GM20000 (cell line): ENCODE data around the gene NSA2.

ENCODE experiments used
- DNase-seq: peaks from one replicate; pipeline ENCODE4 v3.0.0; 2012; ENCODE audit warnings: low spot score
- TF ChIP-seq, protein P1 (sequence below): IDR thresholded peaks from 2 replicates; pipeline ENCODE4 v1.5.1; 2012; ENCODE audit warnings: mild to moderate bottlenecking, control low read depth; ENCODE audit errors: extremely low read depth, missing control alignments

The NSA2 gene

GRCh38 chr5:74816875-74817274 is 49.8 kb downstream of the NSA2 start:
- no peak for DNase-seq
- TF ChIP-seq, protein P1, sequence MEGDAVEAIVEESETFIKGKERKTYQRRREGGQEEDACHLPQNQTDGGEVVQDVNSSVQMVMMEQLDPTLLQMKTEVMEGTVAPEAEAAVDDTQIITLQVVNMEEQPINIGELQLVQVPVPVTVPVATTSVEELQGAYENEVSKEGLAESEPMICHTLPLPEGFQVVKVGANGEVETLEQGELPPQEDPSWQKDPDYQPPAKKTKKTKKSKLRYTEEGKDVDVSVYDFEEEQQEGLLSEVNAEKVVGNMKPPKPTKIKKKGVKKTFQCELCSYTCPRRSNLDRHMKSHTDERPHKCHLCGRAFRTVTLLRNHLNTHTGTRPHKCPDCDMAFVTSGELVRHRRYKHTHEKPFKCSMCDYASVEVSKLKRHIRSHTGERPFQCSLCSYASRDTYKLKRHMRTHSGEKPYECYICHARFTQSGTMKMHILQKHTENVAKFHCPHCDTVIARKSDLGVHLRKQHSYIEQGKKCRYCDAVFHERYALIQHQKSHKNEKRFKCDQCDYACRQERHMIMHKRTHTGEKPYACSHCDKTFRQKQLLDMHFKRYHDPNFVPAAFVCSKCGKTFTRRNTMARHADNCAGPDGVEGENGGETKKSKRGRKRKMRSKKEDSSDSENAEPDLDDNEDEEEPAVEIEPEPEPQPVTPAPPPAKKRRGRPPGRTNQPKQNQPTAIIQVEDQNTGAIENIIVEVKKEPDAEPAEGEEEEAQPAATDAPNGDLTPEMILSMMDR = no peak

DNA sequence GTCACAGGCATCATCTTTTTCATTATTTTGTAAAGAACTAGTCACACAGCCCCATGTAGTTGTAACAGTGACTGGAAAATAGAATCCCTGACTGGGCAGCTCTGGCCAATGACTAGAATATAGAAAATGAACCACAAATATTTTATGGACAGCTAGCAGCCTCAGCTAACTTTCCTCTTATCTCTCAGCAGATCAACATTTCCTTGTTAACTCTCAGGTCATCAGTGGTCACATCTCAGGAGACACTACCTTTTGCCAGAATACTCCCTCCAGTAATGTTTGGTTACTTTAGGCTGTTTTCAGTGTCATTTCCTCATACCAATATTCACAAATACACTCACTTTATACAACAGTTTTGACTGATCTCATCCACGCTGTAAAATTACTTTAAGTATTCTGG is 55.2 kb downstream of the NSA2 start:
- no peak for DNase-seq
- TF ChIP-seq, protein P1 = no peak

DNA sequence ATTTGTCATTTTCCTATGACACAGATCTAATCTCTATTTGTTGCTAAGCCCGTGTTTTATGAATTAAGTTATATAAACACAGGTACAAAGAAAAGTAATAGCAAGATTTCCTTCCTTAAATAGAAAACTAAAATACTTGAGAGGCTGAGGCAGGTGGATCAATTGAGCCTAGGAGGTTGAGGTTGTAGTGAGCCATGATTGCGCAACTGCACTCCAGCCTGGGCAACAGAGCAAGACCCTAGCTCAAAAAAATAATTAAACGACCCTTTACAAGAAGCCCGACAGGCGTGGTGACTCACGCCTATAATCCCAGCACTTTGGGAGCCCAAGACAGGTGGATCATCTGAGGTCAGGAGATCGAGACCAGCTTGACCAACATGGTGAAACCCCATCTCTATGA is 62.4 kb downstream of the NSA2 start:
- DNase-seq = no peak
- TF ChIP-seq, protein P1 = no peak
